RPMI8226 (cell line): ENCODE data around the gene PACS2.
"Not testable (repeated sequence)": the region's sequence is repeated elsewhere in the genome, so short reads cannot be mapped to it uniquely, and the experiment has no call there.

ENCODE experiments used
- DNase-seq: peaks from one replicate; pipeline ENCODE4 v3.0.0-alpha.2; 2015

Gene PACS2

DNA sequence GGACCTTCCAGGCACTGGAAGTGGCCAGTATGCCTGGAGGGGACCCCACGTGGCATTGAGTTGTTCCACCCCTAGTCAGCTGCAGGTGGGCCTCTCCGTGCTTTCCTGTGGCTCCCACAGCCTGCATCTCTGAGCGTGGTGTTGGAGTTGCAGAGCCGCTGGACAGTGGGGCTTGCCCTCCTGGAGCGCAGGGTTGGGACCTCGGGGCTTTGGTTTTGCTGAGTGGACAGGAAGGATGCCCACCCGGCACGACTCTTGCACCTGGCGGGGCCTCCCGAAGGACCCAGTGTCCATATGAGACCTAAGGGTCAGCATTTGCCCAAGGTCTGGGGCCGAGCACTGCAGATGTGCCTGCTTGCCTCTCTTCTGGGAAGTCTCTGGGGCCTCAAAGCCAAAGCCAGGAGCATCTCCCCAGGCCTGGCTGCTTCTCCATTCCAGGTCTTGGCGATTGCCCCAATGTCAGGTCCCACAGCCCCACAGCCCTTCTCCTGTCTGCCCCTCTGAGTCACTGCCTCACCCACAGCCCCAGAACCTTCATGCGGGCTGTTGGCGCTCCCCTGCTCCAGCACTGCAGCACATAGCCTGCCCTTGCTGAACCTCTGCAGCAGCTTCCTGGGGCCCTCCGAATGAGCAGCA is 1.5 kb downstream of the PACS2 start:
- DNase-seq: no peak

DNA sequence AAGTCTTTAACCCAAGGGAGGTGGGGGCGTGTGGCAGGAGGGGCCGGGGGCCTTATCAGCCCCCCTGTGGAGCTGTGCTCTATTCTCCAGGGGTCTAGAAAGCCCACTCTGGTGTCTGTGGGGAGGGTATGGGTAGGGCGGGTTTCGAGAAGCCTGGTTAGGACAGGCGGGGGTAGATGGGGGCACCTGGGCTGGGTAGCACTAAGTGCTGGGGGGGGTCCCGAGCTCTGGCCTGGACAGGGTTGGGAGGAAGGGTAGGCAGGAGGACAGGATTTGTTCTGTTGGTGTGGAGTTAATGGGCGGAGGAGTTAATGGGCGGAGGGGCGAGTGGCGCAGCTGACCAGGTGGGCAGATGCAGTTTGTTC is 2.0 kb downstream of the PACS2 start:
- DNase-seq: no peak

DNA sequence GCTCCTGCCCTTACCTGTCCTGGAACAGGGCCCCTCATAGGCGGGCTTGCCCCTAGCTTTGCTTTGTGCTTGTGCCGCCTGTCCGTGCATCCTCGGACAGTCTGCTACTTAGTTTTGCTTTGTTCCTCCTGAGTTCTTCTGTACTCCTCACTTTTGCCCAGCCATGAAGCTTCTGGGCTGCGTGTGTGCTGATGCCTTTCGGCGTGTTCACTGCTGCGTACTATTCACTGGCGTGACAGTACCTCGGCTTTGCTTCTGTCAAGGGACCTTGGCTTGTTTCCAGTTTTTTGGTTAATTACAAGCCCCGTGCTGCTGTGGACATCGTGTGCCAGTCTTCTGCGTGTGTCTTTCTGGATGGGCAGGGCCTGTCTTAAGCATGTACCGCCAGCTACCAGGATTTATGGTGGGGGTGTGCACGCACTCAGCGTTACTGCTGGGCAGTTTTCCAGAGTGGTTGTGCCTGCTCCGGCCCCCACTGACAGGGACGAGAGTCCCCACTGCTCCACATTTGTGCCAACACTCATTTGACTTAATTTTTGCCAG is 2.5 kb downstream of the PACS2 start:
- no peak for DNase-seq

DNA sequence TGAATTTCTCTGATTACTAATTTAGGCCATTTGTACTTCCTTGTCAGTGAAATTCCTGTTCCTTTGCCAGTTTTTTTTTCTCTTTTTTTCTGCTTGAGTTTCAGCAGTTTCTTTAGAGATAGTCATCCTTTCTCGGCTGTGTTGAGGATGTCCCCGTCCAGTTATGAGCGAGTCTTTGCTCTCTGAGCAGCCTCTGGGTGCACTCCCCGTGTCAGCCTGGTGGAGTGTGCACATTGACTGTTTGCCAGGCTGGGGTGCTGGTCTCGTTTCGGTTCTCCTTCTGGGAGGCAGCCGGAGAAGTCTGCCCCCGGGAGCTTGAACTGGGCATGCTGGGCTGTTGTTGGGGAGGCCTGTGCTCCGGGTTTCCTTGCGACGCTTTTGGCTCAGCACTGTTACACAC is 3.0 kb downstream of the PACS2 start:
- peak; percentile 48 for DNase-seq

DNA sequence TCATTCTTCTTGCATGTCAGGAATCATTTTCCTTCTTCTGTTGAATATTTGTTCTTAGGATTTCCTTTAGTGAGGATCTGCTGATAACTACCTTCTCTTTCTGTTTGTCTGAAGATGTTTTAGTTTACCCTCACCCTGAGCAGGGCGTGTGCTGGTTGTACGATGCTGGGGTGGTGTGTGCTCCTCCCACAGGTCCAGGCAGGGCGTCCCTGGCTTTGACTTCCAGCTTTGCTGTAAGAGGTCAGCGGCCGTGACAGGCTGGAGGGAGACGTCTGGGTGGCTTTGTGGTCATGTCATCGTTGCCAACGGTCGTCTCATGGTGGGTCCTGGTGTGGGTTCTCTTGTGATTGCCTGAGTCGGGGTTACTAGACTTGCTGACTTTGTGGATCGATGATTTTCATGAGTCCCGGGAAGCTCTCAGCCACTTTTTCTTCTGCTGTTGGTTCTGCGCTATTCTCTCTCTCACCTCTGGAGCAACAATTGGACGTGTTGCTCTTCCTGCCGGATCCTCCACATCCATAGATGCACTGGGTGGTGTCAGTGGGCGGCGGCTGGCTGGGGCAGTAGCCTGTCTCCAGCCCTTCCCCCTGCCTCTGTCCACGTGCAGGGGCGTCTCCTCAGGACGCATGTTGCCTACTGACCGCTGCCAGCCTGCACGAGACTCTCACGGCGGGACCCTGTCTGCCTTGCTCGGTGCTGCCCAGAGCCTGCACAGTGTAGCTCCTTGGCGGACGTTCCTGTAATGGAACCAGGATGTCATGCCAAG is 8.4 kb downstream of the PACS2 start:
- no peak for DNase-seq

DNA sequence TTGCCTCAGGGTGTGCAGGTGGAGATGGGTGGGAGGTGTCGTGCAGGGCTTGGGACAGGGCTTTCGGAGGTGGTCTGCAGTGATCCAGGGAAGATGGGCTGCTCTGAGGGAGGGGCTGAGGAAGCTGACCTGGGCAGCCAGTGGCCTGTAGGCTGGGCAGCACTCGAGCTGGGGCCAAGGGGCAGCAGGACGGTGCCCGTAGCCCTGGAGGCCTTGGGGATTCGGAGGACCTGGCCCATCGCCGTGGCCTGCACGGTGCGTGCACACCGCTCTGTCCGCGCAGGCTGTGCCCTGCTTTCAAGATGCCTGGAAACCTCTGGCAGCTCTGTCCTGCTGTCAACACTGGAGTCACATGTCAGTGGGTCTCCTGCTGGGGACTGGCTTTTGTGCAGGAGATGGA is 9.1 kb downstream of the PACS2 start:
- DNase-seq: no peak

DNA sequence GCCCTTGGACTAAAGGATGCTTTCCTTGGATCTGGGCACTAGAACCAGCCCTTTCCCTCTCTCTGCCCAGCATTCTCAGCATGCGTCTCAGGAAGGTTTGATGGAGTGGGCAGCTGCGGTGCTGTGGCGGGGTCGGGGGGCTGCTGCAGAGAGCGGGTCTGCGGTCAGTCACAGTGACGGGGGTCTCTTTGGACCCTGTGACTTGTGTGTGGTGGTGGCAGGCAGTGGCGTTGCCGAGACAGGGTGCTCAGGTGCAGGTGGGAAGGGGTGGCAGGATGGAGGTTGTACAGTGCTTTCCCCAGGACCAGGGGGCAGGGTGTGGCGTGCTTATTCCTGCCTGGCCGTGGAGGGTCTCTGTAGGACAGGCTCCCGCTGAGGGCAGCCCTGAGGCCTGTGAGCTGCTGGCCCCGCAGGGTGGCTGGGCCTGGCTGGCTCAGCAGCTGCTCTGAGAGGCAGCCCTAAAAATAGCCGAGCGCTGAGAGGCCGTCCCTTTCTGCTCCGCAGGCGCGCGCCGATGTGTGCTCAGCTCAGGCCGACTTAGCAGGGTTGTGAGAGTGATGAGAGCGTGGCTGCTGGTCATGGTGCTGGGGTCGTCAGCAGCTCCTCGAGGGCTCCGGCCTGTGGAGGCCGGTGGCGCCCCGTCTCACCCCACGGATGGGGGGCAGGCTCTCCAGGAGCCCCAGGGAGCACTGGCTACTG is 9.7 kb downstream of the PACS2 start:
- DNase-seq: no peak

DNA sequence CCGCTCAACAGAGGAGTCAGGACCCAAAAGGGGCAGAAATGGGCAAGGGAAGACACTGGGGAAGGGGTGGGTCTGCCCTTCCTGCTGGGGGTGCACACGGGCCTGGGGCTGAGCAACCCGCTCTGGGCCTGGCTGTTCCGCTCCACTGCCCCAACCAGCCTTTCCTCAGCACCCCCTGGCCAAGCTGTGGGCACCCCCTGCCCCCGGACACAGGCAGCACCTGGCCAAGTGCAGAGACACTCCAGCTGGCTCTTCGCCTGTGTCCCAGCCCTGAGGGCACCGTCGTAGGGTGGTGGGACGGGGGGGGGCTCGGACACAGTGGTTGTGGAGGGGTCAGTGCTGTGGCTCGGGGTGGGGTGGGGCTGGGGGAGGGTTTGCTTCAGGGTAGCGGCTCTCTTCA is 10.3 kb downstream of the PACS2 start:
- DNase-seq: no peak

DNA sequence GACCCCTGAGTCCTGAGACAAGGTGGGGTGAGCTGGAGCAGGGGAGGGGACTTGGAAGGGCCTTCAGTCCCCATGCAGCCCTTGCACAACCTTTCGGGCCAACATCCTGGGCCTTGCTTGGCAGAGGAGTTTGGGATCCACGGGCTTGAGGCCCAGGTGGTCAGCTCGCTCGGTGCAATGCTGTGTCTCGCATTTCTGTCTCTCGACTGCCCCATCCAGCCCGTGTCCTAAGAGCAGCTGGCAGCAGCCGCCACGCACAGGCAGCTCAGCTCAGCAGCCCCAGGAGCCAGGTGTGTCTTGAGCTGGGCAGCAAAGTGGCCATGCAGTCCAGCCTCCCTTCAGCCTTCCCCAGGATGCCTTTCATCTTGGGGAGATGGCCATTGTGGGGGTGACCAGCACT is 10.8 kb downstream of the PACS2 start:
- no peak for DNase-seq

DNA sequence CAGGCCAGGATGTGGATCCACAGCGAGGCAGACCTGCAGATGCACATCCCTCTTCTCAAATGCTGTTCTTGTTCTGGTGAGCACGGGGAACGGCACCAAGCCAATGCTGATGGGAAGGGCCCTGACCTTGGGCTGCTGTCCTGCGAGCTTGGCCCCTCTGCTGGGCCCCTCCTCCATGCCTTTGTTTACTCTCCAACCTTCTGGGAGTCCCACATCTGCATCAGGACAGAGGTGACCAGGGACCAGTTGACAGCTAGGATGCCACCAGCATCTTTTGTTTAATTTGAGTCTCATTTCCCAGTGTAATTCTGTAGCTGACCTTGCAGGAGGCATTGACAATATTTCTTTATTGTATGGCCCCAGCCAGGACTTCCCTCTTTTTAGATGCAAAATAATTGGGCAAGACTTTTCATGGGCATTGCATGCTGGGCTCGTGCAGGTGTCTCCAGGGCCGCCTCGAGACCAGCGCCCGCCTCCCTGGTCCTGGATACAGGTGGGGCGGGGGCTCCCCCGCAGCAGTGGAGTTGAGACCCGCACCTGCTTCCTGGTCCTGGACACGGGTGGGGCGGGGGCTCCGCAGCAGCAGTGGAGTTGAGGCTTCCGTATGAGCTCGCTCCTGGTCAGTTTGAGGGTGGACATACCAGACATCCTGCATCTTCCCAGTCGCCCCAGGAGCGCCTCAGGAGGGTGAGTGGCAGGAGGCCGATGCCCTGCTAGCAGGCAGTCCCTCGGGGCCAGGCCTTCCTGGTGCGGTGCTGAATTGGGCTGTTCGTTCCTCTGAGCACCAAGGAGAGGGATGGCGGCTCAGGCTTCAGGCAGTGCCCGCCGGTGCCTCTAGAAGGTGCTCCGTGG is 11.4 kb downstream of the PACS2 start:
- DNase-seq: no peak

DNA sequence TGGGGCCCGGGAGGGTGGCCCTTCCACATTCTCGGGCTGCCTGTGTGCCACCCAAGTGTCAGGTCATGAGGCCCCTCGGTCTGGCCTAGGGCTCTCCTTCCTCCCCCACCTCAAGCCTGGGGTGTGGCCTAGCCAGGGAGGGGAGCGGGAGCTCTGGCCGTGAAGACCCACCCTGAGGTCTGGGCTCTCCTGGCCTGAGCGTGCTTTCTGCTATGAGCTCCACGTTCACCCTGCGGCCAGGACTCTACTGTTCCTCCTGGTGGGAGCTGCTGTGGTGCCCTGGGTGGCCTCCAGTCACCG is 12.0 kb downstream of the PACS2 start:
- no peak for DNase-seq

DNA sequence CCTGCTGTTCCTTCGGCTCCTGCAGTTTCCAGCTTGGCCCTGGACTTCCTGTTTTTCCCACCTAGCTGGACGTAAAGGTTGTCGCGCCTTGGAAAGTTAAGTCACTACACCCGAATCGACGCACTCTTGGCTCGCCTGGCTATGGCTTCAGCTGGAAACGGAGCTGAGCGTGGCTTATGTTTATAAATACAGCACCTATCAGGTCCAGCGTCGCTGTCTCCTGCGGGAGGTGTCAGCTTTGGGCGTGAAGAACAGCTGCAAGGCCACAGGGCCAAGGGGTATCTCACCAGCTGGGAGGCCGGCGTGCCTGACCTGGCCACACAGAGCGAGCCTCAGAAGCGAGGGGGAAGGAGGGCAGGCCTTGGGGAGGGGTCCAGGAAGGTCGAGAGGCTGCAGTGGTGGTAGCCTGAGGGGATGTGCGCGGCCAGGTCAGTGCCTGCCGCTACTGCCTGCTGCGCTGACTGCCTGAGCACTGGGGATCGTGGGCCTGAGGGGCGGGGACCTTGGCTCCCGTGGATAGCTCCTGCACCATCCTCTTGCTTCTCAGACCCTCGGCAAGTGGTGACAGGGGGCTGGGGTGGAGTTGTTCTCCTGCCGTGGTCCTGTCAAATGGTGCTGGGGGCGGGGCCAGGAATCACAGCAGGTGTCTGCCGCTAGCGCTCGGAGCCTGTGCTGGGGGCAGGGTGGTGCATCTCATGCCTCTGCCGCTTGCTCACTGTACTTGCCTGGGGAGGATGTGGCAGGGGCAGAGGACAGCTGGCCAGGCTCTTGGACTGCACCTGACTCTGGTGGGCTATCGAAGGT is 12.5 kb downstream of the PACS2 start:
- no peak for DNase-seq

DNA sequence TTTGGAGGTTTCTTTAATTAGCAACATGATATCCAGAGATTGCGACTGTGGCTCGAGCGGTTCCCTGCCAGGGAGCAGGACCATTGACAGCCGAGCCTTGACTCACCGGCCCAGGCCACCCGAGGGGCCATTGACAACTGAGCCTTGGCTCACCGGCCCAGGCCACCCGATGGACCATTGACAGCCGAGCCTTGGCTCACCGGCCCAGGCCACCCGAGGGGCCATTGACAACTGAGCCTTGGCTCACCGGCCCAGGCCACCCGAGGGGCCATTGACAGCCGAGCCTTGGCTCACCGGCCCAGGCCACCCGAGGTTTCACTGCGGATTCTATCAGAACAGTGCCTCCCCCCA is 13.1 kb downstream of the PACS2 start:
- not testable (repeated sequence) for DNase-seq

DNA sequence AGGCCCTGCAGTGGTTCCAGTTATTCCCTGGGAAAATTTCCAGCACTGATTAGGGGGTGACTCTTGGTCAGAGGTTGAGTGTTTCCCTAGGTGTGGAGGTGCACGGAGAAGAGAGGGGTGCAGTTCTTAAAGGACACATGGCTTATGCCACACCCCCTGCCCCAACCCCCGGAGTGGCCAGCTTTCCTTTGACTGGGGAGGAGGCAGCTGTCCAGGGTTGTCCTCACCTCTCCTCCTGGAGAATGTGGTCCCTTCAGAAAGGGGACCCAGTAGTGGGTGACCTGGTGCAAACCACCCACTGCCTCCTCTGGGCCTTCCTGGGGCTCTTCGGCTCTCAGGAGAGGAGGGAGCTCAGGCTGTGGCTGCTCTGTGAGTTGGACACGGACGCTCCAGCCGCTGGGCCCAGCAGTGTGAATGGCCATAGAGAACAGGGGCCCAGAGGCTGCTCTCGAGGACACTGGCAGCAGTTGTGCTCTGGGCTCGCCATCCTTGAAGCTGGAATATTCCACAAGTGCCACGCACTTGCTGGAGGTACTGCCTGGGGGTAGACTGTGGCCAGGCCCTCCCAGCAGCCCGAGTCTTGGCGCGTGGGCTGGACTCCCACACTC is 13.6 kb downstream of the PACS2 start:
- no peak for DNase-seq

DNA sequence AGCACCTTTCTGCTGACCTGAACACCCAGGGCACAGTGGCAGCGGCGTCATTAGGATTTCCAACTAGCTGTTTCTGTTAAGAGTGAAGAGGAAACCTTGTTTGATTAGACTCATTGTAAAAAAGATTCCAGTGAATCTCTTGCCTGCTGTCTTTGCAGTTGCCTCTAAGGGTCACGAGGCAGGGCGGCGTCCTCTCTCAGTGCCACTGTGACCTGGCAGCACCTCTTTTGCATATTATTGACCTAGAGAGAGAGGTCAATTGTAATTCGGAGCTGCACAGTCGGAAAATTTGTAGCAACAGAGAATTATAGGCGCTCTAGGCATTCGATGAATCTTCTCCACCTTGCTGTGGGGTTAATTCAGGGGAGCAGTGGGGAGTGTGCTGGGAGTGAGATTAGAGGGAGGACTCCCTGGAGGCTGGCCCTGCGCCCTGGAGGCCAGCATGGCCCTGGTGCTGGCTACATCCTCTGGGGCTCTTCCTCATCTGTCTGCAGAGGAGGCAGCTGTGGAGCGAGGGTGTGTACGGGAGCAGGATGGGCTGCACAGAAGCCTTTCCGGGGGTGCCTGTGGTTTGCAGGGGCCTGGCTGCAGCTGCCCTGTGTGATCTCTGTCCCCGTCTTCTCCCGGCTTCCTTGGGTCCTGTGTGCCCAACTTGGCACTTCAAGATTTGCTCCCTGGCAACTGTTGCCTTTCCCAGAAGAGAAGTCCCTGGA is 14.3 kb downstream of the PACS2 start:
- DNase-seq: no peak

DNA sequence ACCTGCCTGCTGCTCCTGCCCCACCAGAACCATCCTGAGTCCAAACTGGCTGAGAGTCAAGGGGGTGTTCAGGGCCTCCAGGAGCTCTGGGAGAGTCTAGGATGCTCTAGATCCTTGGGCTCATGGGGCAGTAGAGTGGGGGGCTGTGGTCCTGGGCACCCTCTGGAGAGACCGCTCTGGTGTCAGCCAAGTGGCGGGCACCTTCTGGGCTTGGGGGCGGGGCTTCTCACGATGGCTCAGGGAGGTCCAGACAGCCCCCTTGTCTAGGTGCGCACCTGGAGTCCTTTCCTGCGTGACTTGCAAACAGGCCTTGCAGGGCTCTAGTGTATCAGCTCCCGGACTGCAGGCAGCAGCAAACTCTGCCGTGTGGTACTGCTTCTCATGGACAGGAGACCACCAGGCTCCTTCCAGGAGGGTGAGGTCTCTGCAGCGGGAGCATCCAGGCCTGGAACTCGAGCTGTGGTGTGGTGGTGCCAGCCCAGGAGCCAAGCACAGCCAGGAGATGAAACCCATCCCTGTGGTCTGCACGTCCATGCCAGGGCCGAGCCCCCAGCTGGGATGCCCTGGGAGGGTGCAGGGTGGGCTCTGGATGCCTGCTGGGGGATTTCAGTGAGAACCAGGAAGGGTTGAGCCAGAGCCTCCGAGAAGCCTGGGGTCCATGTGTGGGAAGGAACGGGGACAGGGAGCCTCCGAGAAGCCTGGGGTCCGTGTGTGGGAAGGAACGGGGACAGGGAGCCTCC is 15.0 kb downstream of the PACS2 start:
- DNase-seq: no peak

DNA sequence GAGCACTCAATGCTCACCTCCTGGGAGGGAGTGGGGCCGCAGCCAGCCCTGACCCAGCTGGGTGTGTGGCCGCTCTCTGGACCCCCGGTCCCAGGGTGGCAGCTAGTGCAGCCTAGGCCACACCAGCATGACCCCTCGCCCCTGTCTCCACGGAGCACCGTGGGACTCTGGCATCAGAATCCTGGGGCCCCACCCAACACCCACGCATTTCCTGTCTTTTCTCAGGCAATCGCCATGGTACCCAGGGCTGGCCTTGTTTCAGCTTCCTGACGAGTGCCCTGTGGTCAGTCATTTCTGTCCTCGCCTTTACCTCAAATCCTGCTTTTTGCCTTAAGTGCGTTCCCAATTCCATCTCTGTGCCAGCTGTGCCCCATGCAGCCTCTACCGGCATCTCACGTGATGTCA is 15.9 kb downstream of the PACS2 start:
- no peak for DNase-seq

DNA sequence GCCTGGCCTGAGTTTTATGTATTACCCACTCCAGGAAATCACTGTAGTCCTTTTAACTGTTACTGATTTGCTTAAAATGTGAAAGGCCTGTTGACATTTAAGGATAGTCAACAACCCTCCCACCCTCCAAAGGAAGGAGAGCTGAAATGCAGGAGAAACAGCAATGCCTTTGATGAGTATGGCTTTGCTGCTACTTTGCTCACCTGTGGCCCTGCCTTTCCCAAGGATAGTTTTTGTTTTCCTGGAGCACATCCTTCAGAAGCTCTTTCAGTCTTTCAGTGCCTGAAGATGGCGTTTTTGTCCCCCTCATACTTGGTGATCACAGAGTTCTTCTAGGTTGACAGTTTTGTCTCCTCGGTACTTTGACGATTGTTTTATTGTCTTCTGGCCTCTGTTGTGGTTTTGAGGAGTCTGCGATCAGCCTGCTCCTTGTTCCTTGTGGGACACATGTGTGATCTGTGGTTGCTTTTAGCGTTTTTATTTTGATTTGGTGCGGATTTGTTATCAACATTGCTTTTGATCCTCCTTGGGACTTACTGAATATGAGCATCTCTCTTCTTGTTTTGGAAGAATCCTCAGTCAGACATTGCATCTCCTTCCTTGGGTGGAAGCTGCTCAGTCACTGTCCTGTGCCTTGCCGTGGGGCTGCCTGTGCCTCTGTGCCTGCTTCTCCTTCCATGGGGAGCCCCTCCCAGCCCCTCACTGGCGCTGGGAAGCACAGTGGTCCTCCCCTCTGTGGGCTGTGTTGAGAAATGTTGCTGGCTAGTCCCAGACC is 17.2 kb downstream of the PACS2 start:
- DNase-seq: no peak

DNA sequence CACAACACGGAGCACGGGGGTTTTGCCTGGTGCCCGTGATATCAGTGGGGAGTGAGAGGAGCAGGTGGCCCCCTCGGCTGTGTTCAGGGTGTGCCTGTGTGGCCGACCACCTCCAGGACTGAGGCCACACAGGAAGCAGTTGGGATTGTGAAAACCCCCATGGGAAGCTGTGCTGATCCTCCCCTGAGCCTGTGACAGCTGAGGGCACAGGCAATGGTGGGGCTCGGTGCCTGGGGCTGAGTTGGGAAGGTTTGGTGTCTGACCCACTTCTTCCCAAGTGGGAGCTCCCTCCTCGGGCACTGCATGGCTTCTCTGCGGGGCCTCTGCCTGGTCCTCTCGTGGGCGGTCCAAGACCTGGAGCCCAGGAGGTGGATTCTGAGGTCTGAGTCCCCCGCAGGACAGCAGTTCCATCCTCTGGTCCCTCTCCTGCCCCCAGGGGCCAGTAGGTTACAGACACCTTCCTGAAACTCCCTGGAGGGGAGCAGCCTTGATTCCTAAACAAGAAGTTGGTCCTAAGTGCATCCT is 17.9 kb downstream of the PACS2 start:
- no peak for DNase-seq
